ENCODE data around the gene AKR7A3. TPM values are rescaled to one million over a fixed set of nuclear protein-coding genes. Genes with fewer than 3 reads are reported as not detected.
"Not testable (repeated sequence)": the region's sequence is repeated elsewhere in the genome, so short reads cannot be mapped to it uniquely, and the experiment has no call there.

Gene AKR7A3
- total RNA-seq, 1 donor from 2014 or later = 0.39 TPM

- DNase-seq = no peak
These were observed 28.7 kb upstream of the AKR7A3 start for GRCh38 chr1:19317126-19317910.

- DNase-seq = no peak
These were observed 27.0 kb upstream of the AKR7A3 start for GRCh38 chr1:19315378-19316198.

GRCh38 chr1:19313961-19314882, 25.7 kb upstream of the AKR7A3 start:
- DNase-seq = no peak

GRCh38 chr1:19313636-19313959, 25.0 kb upstream of the AKR7A3 start:
- DNase-seq = no peak

GRCh38 chr1:19312782-19313635, 24.4 kb upstream of the AKR7A3 start:
- peak; percentile 7 for DNase-seq

DNA sequence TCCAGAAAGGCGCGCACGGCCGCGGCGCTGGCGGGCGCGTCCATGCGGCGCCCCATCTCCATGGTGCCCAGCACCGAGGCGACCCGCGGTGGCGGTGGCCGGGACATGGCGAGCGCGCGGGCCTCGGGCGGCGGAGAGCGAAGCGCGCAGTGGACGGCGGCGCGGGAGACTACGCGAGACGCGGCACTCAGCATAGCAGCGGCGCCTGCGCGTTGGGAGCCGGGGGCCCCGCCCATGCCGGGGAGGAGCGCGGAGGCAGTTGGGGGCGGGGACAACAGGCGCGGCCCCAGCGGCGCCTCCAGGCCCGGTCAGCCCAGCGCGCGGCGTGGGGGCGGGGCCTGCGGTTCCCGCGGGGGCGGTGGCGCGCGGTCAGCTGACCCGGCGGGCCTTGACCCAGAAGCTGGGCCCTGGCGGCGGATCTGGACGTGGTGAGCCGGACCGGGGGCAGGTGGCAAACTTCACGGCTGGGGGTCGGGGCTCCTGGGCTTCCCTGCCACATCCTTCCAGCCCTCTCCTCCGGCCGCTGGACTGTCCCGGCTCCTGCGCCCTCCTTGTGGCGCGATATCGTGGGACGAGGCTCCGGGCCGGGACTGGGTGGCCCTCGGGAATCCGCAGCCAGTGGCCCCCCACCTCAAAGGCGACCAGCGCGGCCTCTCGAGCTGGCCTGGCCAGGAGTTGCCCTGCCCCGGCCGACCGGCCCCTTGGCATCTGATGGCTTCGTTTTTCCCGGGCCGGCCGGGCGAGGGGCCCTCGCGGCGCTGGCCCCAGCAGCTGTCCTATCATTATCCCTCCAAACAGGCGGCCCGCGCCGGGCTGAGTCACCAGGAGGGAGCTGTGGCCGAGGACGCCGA, 23.6 kb upstream of the AKR7A3 start, which contains the start of the genes AKR7A2 and SLC66A1:
Gene AKR7A2 (minus strand): TSS at position 214 of the 851 bp plus-strand sequence. CDS start 20 bp downstream, at position 194.
Gene SLC66A1 (plus strand): TSS at position 396 of the 851 bp plus-strand sequence. CDS start 5,352 bp downstream, outside the sequence.
- DNase-seq = peak; percentile 83

DNA sequence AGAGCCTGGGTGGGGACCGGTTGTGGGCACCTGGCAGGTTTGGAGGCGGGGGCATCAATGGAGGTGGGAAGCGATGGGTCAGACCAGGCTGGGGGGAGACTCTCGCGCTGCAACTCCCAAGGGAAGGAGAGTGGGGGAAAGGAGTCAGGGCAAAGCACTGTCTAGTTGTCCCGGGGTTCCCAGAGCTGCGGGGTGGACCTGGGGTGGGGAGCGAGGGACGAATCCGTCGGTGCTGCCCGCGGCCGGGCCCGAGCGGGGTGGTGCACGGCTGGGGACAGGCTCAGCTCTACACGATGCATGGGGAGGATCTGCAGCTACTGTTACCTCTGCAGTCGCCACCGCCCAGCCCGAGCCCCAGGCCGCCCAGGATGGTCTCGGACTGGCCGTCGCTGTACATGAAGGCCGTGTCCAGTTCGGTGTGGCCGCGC, 22.9 kb upstream of the AKR7A3 start:
- no peak for DNase-seq

- no peak for DNase-seq
These were observed 22.3 kb upstream of the AKR7A3 start for GRCh38 chr1:19310720-19311502.

GRCh38 chr1:19310061-19310460, 21.5 kb upstream of the AKR7A3 start:
- DNase-seq = no peak

- DNase-seq = peak; percentile 22
These were observed 20.7 kb upstream of the AKR7A3 start for GRCh38 chr1:19309123-19309813.

GRCh38 chr1:19308509-19308907, 19.9 kb upstream of the AKR7A3 start:
- DNase-seq = no peak

GRCh38 chr1:19307794-19308508, 19.4 kb upstream of the AKR7A3 start:
- no peak for DNase-seq

GRCh38 chr1:19306941-19307340, 18.4 kb upstream of the AKR7A3 start:
- no peak for DNase-seq

- DNase-seq = no peak
These were observed 17.3 kb upstream of the AKR7A3 start for GRCh38 chr1:19305880-19306279.

- DNase-seq = not testable (repeated sequence)
These were observed 15.5 kb upstream of the AKR7A3 start for GRCh38 chr1:19304081-19304480.

DNA sequence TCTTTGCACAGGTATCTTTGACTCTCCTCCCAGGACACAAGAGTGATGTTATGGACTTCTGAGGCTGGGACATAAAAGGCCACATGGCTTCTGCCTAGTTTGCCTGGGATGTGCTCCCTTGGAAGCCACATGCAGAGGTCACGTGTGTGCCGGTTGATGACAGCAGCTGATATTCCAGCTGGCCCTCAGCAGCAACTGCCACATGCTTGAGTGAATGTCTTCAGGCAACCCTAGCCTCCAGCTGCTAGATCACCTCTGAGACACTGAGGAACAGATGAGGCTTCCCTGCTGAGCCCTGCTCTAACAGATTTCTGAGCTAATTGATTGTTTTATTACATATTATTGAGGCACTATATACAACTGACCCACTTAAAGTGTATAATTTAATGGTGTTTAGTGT, 11.6 kb upstream of the AKR7A3 start:
- DNase-seq = no peak

DNA sequence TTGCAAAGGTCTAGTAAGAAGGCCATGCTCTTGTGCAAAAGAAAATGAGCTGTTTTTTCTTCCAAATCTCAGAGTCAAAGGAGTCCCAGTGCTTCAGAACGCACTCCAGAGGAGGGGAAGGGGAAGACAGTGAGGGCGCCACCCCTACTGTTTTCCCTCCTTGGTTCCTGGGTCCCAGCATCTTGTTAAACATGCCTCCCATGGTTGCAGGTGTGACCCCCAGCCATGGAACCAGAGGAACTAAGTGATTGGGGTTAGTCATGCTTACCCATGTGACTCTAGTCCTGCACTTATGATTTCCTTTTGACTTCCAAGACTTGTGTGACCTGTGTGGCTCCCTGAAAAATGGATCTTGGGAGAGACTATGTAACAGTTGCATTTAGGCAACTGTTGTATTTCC, 6.1 kb upstream of the AKR7A3 start:
- no peak for DNase-seq

DNA sequence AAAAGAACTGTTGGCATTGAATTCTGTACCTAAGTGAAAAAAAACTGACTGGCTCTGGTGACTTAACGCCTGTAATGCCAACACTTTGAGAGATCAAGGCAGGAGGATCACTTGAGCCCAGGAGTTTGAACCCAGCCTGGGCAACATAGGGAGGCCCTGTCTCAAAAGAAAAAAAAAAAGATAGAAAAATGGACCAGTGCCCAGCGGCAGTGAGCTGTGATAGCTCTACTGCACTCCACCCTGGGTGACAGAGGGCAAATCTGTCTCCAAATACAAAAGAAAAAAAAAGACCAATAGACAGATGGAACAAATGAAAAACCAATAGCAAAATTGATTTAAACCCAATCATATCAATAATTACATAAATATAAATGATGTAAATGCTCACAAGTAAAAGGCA, 674 bp upstream of the AKR7A3 start:
- no peak for DNase-seq

All from skin of body (tissue), 2 donors.